Smooth muscle cell of the umbilical artery (primary cell): Measurements from ENCODE around the gene FKBP8. TPM values are rescaled to one million over a fixed set of nuclear protein-coding genes. Genes with fewer than 3 reads are reported as not detected.

ENCODE experiments used
- total RNA-seq: library from RNA; depleted of rRNA; stranded (reverse); fragments of >200 nt; gene quantifications from 2 replicates; pipeline ENCODE4 v1.2.3, GENCODE V29; 2014

FKBP8 gene
- total RNA-seq, result 261 and 281 TPM in 2 replicates

DNA sequence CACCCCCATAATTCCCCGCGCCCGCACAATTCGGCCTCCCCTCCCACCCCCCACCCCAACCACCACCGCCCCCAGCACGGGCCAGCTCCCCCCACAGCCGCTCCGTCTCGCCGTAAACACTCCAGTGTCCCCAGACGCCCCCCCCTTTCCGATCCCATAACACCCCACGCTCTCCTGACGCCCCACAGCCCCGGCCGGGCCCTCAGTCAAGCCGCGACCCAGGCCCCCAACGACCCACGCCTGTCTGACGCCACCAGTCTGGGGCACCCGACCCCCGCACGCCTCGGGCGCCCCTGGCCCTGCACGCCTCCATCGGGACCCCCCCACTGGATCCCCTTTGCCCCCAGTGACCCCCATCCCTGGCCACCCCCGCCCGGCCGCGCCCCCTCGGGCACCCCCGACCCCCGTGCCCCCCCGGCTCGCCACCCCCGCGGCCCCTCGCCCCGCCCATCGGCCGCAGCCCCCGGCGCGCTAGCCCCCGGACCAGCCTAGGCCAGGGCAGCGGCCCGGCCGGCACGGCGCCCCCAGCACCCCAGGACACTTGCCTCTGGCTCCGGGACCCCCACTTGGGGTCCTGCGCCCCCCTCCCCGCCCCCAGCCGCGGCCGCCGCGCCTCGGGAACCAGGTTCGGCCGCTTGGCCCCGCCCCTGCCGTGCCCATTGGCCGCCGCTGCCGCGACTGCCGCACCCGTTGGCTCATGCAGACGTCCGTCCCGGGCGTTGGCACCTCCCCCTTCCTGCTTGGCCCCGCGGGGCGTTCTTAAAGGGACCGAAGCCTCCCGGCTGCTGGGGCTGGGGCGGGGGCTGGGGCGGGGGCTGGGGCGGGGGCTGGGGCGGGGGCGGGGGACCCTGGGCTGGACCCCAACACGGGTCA lies at the start of gene FKBP8:
TSS of gene FKBP8 (minus strand) at position 633 of the 873 bp plus-strand sequence. CDS start 1,603 bp downstream, outside the sequence.

DNA sequence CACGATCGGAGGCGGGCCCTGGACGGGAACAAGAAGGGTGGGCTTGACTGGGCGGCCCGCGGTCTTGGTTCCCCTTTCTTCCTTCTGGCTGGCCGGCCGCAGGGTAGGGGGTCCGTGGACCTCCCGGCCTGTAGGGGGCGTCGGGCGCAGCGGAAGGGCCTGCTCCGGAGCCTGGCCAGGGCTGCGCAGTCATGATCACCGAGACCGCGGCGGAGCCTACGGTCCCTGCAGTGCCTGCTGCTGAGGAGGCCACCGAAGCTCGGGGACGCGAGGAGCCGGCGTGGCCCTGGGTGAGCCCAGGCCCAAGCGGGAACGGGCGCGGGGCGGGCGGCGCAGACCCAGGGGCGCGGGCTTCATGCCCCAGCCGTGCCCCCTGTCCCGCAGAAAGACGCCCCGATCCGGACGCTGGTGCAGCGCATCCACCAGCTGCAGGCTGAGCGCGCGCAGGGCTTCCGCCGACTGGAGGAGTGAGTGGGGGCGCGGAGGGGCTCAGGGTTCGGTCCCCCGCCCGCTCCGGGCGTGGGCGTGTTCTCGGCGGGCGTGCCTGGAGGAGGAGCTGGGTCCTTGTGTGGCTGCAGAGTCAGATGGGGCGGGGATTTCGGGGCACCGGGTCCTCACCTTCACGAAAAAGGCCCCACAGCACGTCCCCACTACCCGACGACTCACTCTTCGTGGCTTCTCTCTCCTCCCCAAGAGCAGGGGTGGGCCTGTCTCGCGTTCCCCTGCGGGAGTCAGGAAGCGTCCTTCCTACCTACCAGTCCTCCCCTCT lies 45.4 kb upstream of the FKBP8 start, which contains the start of gene REX1BD:
TSS of gene REX1BD (plus strand) at position 188 of the 769 bp plus-strand sequence. CDS start at position 192, 4 bp downstream.

DNA sequence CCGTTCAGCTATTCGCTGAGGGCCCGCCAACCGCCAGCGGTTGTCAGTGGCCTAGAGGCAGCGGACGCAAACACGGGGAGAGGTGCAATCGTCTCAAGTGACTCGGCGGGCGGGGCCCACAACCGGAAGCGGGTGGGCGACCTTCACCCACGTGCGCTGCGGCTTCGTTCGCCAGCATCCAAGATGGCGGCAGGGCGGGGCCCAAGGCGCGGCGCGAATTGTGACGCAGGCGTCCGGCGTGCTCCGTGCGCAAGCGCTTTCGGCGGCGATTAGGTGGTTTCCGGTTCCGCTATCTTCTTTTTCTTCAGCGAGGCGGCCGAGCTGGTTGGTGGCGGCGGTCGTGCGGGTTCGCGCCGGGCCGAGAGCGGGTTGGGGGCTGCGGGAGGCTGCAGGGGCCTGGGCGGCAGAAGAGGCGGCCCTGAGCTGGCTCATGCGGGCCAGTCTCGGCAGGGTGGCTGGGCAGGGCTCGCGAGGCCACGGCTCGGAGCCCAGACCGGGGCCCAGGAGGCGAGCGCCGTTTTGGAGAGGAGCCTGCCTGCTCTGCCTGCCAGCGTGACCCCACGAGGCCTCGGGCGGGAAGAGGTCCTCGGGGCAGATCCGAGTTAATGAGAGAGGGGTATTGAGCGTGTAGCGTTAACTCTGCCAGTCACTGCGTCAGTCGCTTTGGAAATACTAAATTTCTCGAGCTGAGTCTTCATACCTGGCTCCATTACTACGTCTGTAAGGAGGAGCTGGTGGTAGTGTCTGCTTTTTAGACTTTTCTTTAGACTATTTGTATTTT lies 28.4 kb upstream of the FKBP8 start, which contains the start of gene UBA52:
TSS of gene UBA52 (plus strand) at position 294 of the 781 bp plus-strand sequence. CDS start 1,444 bp downstream, outside the sequence.

DNA sequence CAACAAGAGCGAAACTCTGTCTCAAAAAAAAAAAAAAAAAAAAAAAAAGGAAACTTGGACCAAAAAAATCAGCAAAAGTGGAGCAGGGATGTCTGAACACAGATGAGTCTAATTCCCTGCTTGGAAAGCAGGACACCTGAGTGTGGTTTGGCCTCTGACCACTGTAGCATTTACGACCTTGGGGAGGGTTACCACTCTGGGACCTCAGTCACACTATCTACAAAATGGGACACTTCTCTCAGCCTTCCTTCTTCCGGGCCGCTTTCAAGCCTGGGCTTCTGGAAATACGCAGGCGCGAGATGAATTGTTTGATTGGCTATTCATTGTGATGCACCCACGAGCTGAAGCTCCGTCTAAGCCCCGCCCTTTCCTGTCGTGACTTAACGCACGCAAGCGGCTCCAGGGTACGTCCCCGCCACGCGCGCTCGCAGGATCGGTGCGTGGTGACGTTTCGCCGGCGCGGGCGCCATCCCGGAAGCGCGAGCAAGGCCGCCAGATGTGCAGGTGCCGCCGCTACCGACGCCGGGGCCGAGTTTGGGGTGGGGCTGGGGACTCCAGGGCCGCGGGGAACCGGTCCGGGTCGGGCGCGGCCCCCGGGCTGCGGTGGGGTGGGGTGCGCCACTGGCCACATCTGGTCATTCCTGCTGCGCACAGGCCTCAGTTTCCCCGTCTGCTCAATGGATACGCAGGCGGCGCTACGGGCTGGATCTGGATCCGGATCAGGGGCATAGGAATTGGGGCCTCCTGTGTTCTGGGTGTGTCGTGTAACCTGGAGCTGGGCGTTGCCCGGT lies 14.2 kb upstream of the FKBP8 start, which contains the start of gene KXD1:
TSS of gene KXD1 (plus strand) at position 460 of the 791 bp plus-strand sequence. CDS start 4,187 bp downstream, outside the sequence.

DNA sequence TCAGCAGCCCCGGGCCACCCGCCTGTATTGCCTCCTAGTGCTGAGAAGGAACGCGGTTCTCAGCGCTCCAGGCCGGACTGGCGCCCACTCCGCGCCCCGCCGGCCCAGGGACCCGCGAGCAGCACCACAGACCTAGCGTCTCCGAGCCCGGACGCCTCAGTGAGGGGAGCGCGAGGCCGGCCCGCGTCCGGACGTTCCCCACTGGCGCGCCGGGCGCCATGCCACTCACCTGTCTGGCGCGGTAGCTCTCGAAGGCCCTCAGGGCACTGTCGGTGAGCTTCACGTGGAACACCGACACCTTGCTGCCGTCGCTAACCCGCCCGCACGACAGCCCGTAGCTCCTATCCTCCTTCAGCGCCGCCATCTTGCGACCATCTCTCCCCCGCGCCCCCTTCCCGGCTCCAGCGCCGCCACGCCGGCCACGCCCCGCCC lies 21.7 kb downstream of the FKBP8 start, which contains the start of gene ELL:
TSS of gene ELL (minus strand) at position 379 of the 432 bp plus-strand sequence. CDS start at position 364, 15 bp downstream.

Other genes starting within 250 kb of the FKBP8 start
- gene LSM4, start 220.5 kb downstream of the FKBP8 start, total RNA-seq, result 77.5 and 130 TPM in 2 replicates
- gene PGPEP1, start 203.0 kb downstream of the FKBP8 start, total RNA-seq, result 36.7 and 46.3 TPM in 2 replicates
- gene GDF15, start 157.4 kb downstream of the FKBP8 start, total RNA-seq, result 150 TPM in 2 replicates
- not detected in 2 replicates for gene LRRC25, start 146.0 kb downstream of the FKBP8 start, total RNA-seq
- 48.0 and 49.0 TPM in 2 replicates for gene SSBP4, start 124.2 kb downstream of the FKBP8 start, total RNA-seq
- gene ISYNA1, start 105.4 kb downstream of the FKBP8 start, total RNA-seq, result 41.6 and 43.7 TPM in 2 replicates
- gene ELL, start 21.5 kb downstream of the FKBP8 start, total RNA-seq, result 13.1 and 14.3 TPM in 2 replicates
- 62.1 and 76.4 TPM in 2 replicates for gene KXD1, start 14.3 kb upstream of the FKBP8 start, total RNA-seq
- gene UBA52, start 28.3 kb upstream of the FKBP8 start, total RNA-seq, result 374 and 760 TPM in 2 replicates
- 35.0 and 59.1 TPM in 2 replicates for gene REX1BD, start 45.2 kb upstream of the FKBP8 start, total RNA-seq
- 0.55 and 3.0 TPM in 2 replicates for gene CRLF1, start 63.2 kb upstream of the FKBP8 start, total RNA-seq
- 1.3 and 5.6 TPM in 2 replicates for gene TMEM59L, start 69.3 kb upstream of the FKBP8 start, total RNA-seq
- gene KLHL26, start 93.5 kb upstream of the FKBP8 start, total RNA-seq, result 8.3 and 8.9 TPM in 2 replicates
- gene CRTC1, start 140.1 kb upstream of the FKBP8 start, total RNA-seq, result 3.6 TPM in 2 replicates
- gene COMP, start 247.7 kb upstream of the FKBP8 start, total RNA-seq, result 0.09 and 3.0 TPM in 2 replicates